KBM-7 (cell line): ENCODE data around the gene NCBP2L.

Experiments
- DNase-seq: peaks from one replicate; pipeline ENCODE4 v3.0.0-alpha.2; 2015
- in situ Hi-C: fragments of 300-500 bp; cut with MboI; formaldehyde crosslinking; loops from 2 replicates; pipeline ENCODE4 v1.14.3; 2020; ENCODE audit warnings: low sequenced_read_pairs, low pct_unique_long_range_greater_than_20kb, mixed read lengths

NCBP2L gene

DNA sequence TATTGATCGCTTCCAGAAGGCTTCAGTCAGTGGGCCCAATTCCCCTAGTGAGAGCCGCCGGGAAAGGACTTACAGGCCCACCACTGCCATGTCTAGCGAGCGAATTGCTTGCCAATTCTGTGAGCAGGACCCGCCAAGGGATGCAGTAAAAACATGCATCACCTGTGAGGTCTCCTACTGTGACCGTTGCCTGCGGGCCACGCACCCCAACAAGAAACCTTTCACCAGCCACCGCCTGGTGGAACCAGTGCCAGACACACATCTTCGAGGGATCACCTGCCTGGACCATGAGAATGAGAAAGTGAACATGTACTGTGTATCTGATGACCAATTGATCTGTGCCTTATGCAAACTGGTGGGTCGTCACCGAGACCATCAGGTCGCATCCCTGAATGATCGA is 63.4 kb downstream of the NCBP2L start:
- no peak for DNase-seq
- in situ Hi-C loops = no loop called here

DNA sequence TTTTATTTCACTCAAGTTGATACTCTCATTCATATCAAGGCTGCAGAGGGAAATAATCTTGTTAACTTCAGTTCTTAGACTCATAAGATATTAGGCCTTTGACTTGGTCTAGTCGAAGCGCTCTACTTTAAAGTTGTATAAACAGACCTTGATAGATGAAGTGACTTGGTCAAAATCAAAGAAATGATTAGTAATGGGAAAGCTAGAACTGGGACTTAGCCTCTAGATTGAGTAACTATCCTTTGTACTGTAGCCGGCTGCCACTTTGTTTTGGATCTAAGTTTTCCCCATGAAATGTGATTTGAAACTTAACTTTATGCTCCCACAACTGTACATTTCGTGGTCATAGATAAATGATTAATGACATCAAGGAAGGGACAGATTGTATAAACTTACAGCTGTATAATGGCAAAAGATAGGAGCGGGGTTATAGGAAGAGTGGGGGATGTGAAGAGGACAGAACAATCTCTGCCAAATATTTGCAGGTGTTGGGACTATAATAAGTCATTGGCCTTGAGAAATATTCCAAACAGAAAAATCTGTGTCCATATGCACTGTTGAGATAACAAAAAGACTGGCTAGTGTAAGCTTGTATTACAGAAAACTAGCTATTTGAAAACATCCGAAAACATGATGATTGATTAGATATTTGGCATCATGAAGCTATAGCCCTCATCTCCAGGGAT is 65.3 kb downstream of the NCBP2L start:
- no peak for DNase-seq
- in situ Hi-C loops = no loop called here
